ENCODE data around the gene CSTF2.
"Not testable (repeated sequence)": the region's sequence is repeated elsewhere in the genome, so short reads cannot be mapped to it uniquely, and the experiment has no call there.

The CSTF2 gene

GRCh38 chrX:100819837-100820666 lies at the start of gene CSTF2:
Gene CSTF2 (plus strand): TSS chrX:100820391. CDS start chrX:100820417, 26 bp downstream.
- DNase-seq: peak; percentile 88

GRCh38 chrX:100796371-100796770 lies 23.8 kb upstream of the CSTF2 start:
- DNase-seq: not testable (repeated sequence)

GRCh38 chrX:100797359-100797758 lies 22.8 kb upstream of the CSTF2 start:
- DNase-seq: no peak

DNA sequence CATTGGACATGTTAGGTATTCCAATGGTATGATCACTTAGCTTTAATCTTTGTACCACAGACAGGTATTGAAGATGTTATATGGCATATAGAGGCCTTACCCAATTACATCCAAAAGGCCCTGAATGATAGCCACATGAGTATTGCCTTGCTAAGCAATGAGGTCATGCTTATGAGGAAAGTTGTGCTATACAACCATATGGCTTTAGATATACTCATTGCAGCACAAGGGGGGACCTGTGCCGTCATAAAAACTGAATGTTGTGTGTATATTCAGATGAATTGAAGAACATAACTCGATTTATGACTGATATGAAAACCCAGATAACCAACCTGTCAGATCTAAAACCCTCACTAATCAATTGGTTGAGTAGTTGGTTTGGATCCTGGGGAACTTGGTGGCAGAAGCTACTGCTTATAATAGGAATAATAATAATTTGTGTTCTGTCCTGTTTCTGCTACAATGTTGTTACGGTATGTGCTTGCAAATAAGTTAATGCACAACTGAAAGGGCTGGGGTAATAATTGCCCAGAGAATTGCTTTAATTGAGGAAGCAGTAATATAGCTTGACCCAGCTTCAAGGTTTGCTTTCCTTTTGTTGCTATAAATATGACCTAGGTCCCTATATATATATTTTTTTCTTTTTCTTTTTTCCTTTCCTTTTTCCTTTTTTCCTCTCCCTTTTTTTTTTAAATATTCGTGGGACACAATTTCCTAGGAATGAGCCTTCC lies 21.5 kb upstream of the CSTF2 start:
- no peak for DNase-seq

GRCh38 chrX:100802843-100803242 lies 17.3 kb upstream of the CSTF2 start:
- DNase-seq: no peak

GRCh38 chrX:100804780-100805179 lies 15.4 kb upstream of the CSTF2 start:
- DNase-seq: no peak

GRCh38 chrX:100808265-100808664 lies 11.9 kb upstream of the CSTF2 start:
- DNase-seq: not testable (repeated sequence)

DNA sequence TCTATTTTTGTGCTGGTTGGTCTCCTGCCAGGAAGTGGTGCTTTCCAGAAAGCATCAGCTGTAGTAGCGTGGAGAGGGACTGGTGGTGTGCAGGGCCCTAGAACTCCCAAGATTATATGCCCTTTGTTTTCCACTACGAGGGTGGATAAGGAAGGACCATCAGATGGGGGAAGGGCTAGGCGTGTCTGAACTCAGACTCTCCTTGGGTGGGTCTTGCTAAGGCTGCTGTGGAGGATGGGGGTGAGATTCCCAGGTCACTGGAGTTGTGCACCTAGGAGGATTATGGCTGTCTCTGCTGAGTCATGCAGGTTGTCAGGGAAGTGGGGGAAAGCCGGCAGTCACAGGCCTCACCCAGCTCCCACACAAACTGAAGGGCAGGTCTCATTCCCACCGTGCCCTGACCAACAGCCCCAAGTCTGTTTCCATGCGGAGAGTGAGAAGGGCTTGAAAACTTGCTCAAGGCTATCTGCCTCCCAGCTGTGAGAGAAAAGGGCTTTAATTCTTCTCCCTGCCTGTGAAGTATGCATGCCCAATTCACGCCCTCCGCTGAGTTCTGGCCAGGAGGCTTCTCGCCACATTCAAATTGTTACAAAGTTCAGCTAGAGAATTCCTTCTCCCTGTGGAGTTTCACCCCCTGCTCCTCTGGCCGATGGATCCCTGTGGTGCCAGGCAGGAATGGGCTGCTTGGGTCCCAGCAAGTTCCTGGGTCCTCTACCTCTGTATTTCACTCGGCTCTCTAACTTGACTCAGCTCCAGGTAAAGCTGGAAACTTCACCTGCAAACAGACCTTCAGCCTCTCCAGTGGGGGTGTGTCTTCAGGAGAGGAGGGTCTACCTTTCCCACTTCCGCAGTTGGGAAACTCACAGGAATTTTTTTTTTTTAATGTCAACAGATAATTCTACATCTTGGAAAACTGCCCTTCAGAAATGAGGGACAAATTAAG lies 7.7 kb upstream of the CSTF2 start:
- DNase-seq: no peak

DNA sequence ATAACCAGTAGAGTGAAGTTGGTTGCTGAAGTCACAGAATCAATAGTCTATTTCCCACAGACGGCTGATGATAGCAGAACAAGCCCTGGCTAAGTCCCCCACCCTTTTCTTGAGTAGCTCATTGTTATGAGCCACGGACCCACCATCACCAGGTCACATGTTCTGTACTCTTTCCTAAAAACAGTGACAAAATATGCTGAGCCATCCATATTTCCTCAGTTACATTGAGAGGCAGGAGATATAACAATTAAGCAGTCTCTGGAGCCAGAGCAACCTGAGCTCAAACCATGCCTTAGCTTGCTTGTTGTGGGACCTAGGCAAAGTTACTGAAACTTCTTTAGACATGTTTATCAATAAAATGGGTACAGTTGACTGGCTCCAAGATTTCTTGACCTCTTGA lies 2.9 kb upstream of the CSTF2 start:
- DNase-seq: no peak

DNA sequence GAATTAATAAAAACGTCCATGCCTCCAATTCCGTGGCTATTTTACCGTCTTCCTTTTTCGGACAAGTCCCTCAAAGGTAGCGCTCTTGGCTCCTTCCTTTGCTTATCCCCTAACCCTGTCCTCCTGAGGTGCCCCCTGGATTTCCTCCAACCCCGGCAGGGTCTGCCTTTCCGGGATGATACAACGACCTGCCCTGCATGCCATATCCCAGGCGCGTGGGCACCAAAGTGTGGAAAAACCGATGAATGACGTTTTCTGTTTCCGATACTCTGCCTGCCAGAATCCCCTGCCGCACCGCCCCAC lies 706 bp upstream of the CSTF2 start:
- no peak for DNase-seq

DNA sequence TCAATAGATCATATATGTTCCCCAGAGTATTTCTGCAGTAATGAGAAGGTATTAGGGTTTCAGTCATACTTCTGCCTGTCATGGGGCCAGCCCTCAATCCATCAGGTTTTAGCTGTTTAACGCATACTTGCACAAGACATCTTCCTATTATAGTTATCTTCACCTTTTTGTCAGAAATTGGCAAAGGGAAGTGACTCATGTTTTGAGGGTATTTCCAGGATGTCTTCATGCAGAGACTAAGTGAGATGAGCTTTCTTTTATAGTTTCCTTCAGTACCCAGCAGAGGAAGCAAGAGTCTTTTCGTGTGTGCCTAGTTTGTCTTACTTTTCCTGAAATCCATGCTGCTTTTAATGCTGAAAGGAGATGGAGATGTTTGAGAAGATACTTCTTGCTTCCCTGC lies 9.5 kb downstream of the CSTF2 start:
- DNase-seq: peak; percentile 78

DNA sequence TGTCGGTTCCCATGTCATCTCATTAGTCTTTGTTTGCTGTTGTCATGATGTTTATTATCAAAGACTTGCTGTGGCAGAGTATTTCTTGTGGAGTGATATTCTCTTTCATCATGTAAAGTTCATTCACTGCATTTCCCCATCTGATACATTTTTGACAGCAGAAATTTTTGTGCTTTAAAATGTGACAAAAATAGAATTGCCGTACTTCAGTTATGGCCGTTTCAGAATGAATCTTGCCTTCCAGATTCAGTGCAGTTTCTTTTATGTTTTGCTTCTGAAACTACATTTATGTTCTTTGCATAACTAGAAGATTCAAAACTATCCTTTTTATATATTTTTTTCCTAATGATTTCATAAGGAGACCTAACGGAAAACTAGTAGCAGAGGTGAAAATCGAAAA lies 10.0 kb downstream of the CSTF2 start:
- no peak for DNase-seq

GRCh38 chrX:100830547-100830946 lies 10.4 kb downstream of the CSTF2 start:
- DNase-seq: peak; percentile 12

GRCh38 chrX:100831219-100831946 lies 11.2 kb downstream of the CSTF2 start:
- peak; percentile 8 for DNase-seq

DNA sequence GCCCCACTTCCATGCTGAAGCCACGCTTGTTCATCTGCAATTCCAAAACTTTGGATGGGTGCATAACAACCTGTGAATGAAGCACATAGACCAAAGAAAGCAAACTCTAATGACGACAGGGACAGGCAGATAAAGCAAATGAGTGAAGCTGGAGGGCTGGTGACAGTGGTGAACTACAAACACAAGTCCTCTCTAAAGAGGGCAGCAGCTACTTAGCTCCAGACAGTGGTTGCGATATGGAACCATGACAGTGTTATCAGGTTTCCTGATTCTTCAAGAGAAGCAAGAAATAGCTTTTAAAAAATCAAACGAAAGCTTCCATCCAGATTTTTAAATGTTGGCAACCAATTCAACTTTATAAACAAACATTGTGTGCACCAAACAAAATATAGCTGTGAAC lies 30.1 kb downstream of the CSTF2 start:
- DNase-seq: no peak

DNA sequence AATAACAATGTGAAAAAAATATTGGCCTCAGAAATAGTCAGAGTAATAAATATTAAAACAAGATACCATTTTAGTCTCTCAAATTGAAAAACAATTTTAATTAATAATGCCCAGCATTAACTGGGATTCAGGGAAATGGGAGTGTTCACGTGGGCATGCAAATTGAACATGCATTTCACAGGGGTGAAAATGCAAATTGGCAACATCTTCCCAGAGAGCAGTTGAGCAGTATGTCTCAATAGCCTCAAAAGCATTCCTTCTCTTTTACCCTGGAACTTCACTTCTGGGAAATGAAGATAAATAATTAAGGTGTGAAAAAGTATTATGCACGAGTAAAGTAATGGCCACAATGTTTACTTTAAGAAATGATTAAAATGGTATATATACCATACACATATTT lies 32.6 kb downstream of the CSTF2 start:
- no peak for DNase-seq

- DNase-seq: no peak
Observed at GRCh38 chrX:100863326-100863864, 43.2 kb downstream of the CSTF2 start.

DNA sequence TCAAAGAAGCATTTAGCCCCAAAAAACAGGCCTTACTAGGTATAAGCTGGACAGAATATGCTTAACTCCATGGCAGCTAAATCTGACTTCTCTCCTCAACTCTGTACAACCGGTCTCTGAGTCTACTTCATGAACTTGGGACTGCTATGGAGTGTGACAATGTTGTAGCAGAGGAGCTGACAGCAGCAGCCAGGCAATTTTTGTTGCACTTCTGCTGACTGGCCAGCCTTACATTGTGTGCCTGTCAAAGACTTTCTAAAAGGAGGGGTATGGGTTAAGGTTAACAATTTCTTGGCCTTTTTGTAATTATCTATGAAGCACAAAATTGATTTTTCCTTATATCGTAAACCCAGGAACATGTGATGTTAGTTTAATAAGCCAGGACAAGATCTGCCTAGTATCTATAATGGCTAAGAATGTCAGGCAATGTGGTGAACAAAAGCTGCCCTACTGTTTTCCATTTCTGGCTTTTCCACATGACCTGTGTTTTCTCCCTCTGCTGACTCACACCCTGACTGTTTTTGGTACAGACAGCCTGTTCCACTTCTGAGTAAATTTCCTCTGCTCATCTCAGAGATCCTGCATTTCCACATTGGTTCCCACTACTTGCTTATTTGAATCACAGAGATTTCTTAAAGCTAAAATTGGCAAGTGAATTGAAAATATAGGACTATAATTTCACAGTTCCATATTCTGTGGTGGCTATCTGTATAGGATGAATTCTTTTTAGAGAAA lies 44.6 kb downstream of the CSTF2 start:
- DNase-seq: no peak

DNA sequence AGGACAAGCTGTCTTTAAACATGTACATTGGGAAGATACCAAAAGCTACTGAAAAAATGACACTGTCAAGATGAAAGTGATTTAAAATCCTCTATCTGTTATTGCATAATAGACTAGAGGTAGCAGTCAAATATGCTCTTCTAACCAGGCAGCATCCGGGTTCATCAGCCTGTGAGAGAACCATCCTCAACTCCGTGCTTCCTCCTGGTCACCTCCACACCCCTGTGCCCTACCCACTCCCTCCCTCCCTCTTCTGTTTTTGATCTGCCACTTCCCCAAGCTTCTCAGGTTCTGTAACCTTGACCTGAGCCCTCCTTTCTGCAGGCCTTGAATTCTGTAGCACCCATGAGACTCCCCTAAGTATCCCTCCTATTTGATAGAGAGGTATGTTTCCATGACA lies 48.1 kb downstream of the CSTF2 start:
- DNase-seq: no peak

DNA sequence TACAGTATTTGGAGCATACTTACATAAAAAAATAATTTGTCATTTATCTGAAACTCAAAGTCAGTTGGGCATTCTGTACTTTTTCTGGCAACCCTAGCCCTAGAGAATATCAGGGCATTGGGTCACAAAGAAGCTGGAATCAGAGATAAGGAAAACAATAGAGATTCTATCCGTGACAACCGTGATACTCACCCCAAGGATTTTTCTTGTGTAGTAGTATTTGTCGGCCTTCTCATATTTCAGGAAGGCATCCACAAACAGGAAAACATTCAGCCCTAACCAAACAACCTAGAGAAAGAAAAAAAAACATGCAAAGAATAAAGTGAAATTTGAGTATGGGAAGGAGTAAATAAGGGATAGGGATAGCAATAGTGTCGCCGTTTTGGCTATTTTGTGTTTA lies 50.3 kb downstream of the CSTF2 start:
- no peak for DNase-seq

Data from activated CD4-positive, alpha-beta T cell treated with anti-CD3 and anti-CD28 coated beads, Interleukin-2, Interleukin-6, amounts not matched to agents 100 ng/mL and 50 ng/mL, durations not matched to agents 16 hours and 8 hours (primary cell).